T-helper 17 cell (primary cell): ENCODE data around the gene GRIN2A. TPM values are rescaled to one million over a fixed set of nuclear protein-coding genes. Genes with fewer than 3 reads are reported as not detected.

Experiments
- ATAC-seq: fragments of 150-1000 bp; cut with Tn5 transposase; 2 replicates; pipeline ENCODE4 v1.10.0; 2021; ENCODE audit warnings: mild to moderate bottlenecking, moderate library complexity
- DNase-seq, 3 donors: peaks; one replicate each; pipeline versions ENCODE4 v3.0.0 to v3.0.0-alpha.2; 2020 to 2021
- H3K9me3 ChIP-seq: one replicate; pipeline ENCODE4 v1.7.0; 2013; ENCODE audit warnings: low read length, mild to moderate bottlenecking; ENCODE audit not compliant: control insufficient read depth, poor library complexity, severe bottlenecking
- H3K27ac Mint-ChIP-seq: one replicate; pipeline ENCODE4 v1.8.0; 2022; ENCODE audit warnings: mild to moderate bottlenecking, moderate library complexity, mixed read lengths
- H3K27me3 Mint-ChIP-seq: one replicate; pipeline ENCODE4 v1.8.0; 2022; ENCODE audit warnings: mixed read lengths
- H3K36me3 Mint-ChIP-seq: one replicate; pipeline ENCODE4 v1.8.0; 2022; ENCODE audit warnings: low read depth, mixed read lengths
- H3K4me1 Mint-ChIP-seq: one replicate; pipeline ENCODE4 v1.8.0; 2022; ENCODE audit warnings: mild to moderate bottlenecking, mixed read lengths
- H3K4me3 Mint-ChIP-seq: one replicate; pipeline ENCODE4 v1.8.0; 2022; ENCODE audit warnings: mild to moderate bottlenecking, moderate library complexity, mixed read lengths
- total RNA-seq, 4 donors: library from RNA in 2 of 4; stranded (reverse) in 2 of 4; gene quantifications; one replicate each; pipeline ENCODE4 v1.2.3 and lab custom pipeline; 2022 to 2026

The GRIN2A gene
- total RNA-seq, 2 donors from 2014 or later, result not detected

DNA sequence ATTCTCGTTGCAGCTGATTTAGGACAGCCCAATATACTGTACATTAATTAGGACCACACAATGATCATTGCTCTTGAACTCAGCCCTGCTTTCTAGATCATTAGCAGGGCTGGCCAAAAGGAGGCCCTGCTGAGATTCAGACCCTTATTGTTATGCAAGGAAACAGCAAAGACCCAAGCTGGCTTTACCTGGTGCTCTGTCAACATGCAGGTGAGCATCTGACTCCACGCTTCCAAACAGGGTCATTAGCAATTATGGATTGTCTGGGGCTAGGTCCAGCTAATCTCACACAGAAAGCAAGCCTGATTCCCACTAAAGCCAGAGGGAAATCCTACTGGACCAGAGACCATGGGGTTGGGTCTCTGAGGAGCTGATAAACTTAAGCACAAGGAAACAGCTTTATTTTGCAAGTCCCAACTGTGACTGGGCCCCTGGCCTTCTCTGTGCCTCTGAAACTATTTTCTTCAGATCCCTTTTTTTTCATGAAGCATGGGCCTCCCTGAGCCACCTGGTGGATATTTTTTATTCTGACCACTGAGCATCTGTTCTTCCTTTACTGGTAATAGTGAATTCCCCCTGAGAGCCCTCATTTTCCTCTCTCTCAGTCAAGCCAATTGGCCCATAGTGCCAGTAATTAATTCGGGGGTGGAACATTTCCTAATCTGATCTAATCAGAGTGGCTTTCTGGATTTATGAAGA, 236.1 kb downstream of the GRIN2A start:
- DNase-seq, result no peak
- no peaks in the 10 kb centered on the region for H3K27me3 Mint-ChIP-seq
- H3K4me3 Mint-ChIP-seq, result no peak overlapping the region
- H3K4me1 Mint-ChIP-seq, result no peaks in the 10 kb centered on the region
- H3K9me3 ChIP-seq, result no peaks in the 10 kb centered on the region
- H3K36me3 Mint-ChIP-seq, result no peaks in the 10 kb centered on the region
- no peak overlapping the region for H3K27ac Mint-ChIP-seq
- ATAC-seq, result no peak

DNA sequence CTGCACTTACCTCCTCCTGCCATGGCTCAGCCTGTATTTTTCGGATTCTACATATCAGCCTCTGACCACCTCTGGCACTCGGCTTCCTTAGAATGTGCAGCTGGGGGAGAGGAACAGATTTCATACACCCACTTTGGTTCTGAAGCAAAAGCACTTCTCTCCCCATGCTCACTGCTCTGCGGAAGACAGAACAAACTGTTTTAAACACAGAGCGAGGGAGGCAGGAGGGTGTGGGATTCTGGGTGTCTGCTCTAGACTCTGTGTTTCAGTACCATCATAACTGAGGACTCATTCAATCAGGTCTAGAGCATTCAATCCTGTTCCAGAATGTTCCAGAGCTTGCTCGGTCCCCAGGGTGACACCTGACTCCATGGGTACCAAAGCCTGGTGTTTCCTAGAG, 239.1 kb downstream of the GRIN2A start:
- no peak overlapping the region for H3K4me3 Mint-ChIP-seq
- H3K36me3 Mint-ChIP-seq, result no peaks in the 10 kb centered on the region
- H3K4me1 Mint-ChIP-seq, result no peaks in the 10 kb centered on the region
- no peak overlapping the region for H3K27ac Mint-ChIP-seq
- DNase-seq, result no peak
- H3K27me3 Mint-ChIP-seq, result no peaks in the 10 kb centered on the region
- H3K9me3 ChIP-seq, result no peaks in the 10 kb centered on the region
- no peak for ATAC-seq

DNA sequence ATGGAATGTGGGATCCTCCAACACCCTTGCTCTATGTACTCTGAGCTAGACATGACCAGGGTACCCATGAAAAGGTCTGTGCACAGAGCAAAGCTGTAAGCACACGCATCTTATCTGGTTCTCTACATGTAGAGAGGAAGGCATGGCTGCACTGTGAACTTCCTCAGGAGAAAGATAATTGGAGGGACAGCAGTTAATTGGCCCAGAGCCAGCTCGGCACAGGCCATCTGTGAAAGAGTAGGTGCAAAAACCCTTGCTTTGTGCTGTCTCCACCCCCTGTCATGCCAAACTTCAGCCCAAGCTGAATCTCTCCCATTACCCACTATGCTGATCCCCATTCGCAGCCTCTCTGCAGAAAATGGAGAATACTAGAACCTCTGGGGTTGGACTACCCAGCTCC, 241.0 kb downstream of the GRIN2A start:
- ATAC-seq (no peak), DNase-seq (no peak)
- H3K9me3 ChIP-seq, result no peaks in the 10 kb centered on the region
- Mint-ChIP-seq H3K27ac (no peak overlapping the region), H3K27me3 (no peaks in the 10 kb centered on the region), H3K4me3 (no peak overlapping the region), H3K4me1 (no peaks in the 10 kb centered on the region), H3K36me3 (no peaks in the 10 kb centered on the region)

DNA sequence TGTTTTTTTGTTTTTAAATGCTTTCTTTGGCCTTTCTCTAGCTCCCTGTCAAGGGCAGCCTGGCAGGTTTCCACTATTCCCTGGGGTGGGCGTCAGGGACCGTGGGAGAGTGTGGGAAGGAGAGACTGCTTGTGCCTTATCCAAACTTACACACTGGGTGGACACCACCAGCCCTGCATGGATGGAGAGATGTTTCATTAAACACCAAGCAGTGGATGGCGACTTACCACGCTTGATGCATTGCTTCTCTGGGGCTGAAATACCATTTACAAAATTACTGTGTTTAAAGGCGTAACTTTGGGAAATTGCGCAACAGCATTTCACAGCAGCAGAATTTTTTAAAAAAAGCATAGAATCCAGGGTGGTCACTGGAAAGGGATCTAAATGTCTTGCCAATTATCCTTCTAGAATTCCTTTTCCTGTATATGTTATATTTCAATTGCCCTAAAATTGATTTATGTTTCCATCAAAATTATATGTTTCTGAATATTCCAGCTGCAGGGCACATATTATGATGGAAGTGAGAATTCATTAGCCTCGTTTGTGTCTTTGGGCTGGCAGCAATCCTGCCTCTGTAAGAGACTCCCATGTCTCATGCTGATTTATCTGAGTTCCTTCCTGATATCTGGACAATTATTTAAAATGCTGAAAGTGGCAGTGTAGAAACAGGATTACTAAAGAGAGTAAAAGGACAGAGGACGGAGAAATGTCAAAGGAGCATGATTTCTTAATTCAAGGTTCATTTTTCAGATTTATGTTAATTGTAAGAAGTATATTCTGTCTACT, 247.3 kb downstream of the GRIN2A start:
- no peak overlapping the region for H3K27ac Mint-ChIP-seq
- DNase-seq (no peak), ATAC-seq (no peak)
- H3K27me3 Mint-ChIP-seq, result no peaks in the 10 kb centered on the region
- H3K4me1 Mint-ChIP-seq, result no peaks in the 10 kb centered on the region
- no peaks in the 10 kb centered on the region for H3K9me3 ChIP-seq
- no peaks in the 10 kb centered on the region for H3K36me3 Mint-ChIP-seq
- no peak overlapping the region for H3K4me3 Mint-ChIP-seq

DNA sequence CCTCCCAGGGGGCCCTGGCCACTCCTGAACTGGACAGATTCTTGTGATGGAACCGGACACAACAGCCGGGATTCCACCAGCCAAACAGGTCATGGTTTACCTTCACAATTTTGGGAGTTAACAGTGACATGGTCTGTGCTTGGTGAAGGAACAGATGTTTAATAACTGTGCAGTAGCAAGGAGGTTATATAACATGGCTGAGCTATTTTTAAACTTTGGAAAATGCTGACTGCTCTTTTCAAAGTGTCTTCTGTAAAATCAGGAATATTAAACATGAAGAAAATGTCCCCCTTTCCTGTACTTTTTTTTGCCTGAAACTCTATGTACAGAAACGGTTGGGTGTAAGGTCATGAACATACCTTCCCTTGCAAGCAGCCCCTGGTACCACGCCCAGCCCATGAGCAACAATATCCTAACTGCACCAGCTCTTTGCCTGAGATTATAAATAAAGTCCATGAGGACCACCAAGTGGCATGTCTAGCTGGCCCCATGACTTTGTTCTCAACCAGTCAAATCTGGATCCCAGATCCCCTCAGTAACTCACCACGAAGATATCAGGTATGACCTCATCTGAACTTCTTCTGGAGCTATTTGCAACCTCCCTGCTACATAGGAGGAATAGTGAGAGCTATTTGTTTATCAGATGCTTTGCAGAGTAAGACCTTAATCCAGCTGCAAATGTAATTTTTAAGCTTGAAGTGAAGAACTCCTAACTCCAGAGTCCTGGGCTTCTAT, 249.1 kb downstream of the GRIN2A start:
- DNase-seq (no peak), ATAC-seq (no peak)
- no peaks in the 10 kb centered on the region for H3K27me3 Mint-ChIP-seq
- no peaks in the 10 kb centered on the region for H3K9me3 ChIP-seq
- no peaks in the 10 kb centered on the region for H3K36me3 Mint-ChIP-seq
- no peak overlapping the region for H3K4me3 Mint-ChIP-seq
- H3K27ac Mint-ChIP-seq, result no peak overlapping the region
- no peaks in the 10 kb centered on the region for H3K4me1 Mint-ChIP-seq

DNA sequence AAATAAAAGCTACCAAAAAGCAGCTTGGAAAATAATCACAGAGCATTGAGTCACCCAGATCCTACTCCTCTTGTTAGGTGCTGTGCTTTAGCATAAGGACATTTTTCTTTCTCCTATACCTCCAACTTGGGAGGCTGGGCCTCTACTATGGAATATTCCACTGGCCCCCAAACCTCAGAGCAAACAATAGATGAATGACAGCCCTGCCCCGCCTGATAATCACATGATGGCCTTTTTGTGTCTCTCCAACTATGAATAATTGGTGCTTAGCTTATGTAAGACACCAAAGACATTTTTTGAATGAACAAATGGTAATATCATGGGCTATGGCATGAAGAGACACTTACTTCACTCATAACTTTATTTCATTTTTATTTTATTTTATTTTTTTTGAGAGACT, 250.2 kb downstream of the GRIN2A start:
- H3K4me1 Mint-ChIP-seq, result no peaks in the 10 kb centered on the region
- no peaks in the 10 kb centered on the region for H3K27me3 Mint-ChIP-seq
- DNase-seq (no peak), ATAC-seq (no peak)
- H3K9me3 ChIP-seq, result no peaks in the 10 kb centered on the region
- no peak overlapping the region for H3K4me3 Mint-ChIP-seq
- no peaks in the 10 kb centered on the region for H3K36me3 Mint-ChIP-seq
- no peak overlapping the region for H3K27ac Mint-ChIP-seq

DNA sequence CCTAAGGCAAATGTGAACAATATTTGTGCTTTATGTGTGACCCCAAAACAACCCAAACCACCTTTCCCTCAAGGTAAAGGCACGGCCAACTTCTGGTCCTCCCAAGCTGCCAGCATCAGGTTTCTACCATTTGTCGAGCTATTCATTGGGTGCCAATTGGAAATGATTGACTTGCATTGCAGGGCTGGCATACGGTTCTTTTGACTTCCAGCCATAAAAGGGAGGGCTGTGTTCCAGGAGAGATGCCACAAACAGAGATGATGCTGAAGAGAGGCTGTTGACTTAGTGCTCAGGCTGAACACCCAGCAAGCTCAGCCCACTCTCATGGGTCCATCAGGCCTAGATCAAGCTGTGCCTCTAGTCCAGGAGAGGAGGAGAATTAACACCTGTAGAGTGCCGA, 252.4 kb downstream of the GRIN2A start:
- H3K4me3 Mint-ChIP-seq, result no peak overlapping the region
- no peaks in the 10 kb centered on the region for H3K36me3 Mint-ChIP-seq
- ATAC-seq, result no peak
- H3K9me3 ChIP-seq, result no peaks in the 10 kb centered on the region
- H3K4me1 Mint-ChIP-seq, result no peaks in the 10 kb centered on the region
- H3K27ac Mint-ChIP-seq, result no peak overlapping the region
- no peak for DNase-seq
- no peaks in the 10 kb centered on the region for H3K27me3 Mint-ChIP-seq

DNA sequence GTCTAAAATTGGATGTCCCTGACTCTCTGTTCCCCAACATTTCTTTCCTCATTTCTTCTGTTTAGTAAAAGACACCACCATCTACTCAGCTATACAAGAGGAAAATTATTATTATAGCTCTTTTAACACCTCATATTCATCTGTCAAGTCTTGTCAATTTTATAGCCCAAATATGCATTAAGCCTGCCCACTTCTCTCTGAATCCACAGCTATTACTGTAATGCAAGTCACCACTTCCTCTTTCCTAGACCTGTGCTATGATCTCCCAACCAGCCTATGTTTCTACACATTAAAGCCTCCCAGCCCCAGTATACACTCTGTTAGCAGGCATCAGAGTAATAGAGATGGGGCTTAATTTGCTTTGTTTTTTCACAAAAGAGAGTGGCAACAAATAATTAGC, 252.9 kb downstream of the GRIN2A start:
- H3K4me1 Mint-ChIP-seq, result no peaks in the 10 kb centered on the region
- no peak overlapping the region for H3K4me3 Mint-ChIP-seq
- no peaks in the 10 kb centered on the region for H3K27me3 Mint-ChIP-seq

DNA sequence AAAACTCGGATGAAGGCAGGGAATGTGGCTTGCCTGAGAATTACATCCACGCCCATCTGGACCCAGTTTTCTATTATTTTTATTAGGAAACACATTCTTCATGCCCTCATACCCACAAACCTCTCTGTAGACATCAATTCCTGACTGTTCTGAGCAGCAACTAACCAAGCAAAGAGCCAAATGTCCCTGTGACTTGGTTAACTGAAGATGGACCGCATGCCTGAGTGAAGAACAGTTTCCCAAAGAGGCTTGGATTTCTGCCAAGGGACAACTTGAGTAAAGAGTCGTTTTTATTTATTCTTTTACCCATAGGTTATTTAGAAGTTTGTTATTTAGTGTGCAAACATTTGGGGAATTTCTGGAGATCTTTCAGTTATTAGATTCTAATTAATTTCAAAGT, 259.8 kb downstream of the GRIN2A start:
- Mint-ChIP-seq H3K36me3 (no peaks in the 10 kb centered on the region), H3K4me1 (no peaks in the 10 kb centered on the region), H3K27me3 (no peaks in the 10 kb centered on the region)

More for the DNA sequence above, 252.9 kb downstream of the GRIN2A start:
- ATAC-seq (no peak), DNase-seq (no peak)
- H3K36me3 Mint-ChIP-seq, result no peaks in the 10 kb centered on the region
- no peak overlapping the region for H3K27ac Mint-ChIP-seq
- H3K9me3 ChIP-seq, result no peaks in the 10 kb centered on the region

DNA sequence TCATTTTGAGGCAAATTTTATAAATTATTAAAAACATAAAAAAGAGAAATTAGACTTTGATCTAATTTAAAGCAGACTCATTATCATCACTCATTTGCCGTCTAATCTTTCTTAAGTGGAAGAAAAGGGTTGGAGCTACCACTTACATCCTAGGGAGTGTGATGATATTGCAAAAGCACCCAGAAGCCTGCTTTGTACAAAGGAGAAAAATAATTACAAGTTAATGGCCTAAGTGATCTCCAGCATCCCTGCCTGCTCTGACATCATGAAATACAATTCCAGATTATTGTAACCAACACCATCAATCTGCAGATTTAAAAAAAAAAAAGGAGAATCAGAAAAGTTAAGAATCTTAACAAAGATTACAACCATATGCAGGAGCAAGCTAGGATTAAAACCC, 260.2 kb downstream of the GRIN2A start:
- H3K4me3 Mint-ChIP-seq, result no peak overlapping the region
- no peak overlapping the region for H3K27ac Mint-ChIP-seq
- peaks cover 4% of the 10 kb centered on the region for H3K27me3 Mint-ChIP-seq
- ATAC-seq (no peak), DNase-seq (no peak)
- H3K36me3 Mint-ChIP-seq, result no peaks in the 10 kb centered on the region
- H3K4me1 Mint-ChIP-seq, result no peaks in the 10 kb centered on the region
- no peaks in the 10 kb centered on the region for H3K9me3 ChIP-seq

More for the DNA sequence above, 259.8 kb downstream of the GRIN2A start:
- DNase-seq (no peak), ATAC-seq (no peak)
- Mint-ChIP-seq H3K27ac (no peak overlapping the region), H3K4me3 (no peak overlapping the region)
- no peaks in the 10 kb centered on the region for H3K9me3 ChIP-seq

DNA sequence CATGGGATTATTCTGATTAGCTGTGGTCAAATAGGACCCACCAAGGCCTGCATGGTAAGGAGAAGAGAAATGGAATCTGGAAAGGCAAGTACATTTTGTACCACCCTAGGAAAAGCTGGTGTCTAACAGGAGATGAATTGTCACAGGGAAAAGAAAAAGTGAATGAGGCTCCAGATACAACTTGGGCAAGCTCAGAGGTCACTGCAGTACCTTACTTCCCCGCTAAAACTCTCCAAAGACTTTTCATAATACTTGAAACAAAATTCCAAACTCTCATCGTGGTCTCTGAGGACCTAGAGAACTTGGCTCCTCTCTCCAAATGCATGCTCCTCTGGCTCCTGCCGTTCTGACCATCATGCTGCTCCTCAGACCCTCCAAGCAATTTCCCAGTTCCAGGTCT, 262.8 kb downstream of the GRIN2A start:
- no peak for ATAC-seq
- no peak overlapping the region for H3K4me3 Mint-ChIP-seq
- peaks cover 5% of the 10 kb centered on the region for H3K27me3 Mint-ChIP-seq
- no peaks in the 10 kb centered on the region for H3K9me3 ChIP-seq
- H3K4me1 Mint-ChIP-seq, result no peaks in the 10 kb centered on the region
- no peaks in the 10 kb centered on the region for H3K36me3 Mint-ChIP-seq
- H3K27ac Mint-ChIP-seq, result no peak overlapping the region
- DNase-seq, result no peak

DNA sequence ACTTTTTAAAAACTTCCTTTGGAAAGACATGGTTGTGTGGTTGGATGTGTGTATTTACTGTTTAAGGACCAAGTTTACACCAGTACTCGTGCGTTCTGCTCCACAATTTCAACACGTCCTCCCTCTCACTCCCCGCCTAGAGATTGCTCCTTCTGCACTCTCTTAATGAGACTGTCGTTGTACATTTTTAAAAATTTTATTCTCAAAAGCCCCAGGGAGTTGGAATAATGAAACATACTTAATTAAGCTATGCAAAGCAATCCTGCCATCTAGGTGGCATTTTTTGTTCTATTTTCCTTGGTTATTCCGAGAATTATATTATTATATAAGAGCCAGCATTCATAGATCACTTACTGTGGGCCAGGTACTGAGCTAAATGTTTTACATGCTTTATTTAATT, 264.5 kb downstream of the GRIN2A start:
- DNase-seq (no peak), ATAC-seq (no peak)
- Mint-ChIP-seq H3K4me1 (no peaks in the 10 kb centered on the region), H3K27me3 (peaks cover 5% of the 10 kb centered on the region), H3K4me3 (no peak overlapping the region), H3K27ac (no peak overlapping the region), H3K36me3 (no peaks in the 10 kb centered on the region)
- H3K9me3 ChIP-seq, result no peaks in the 10 kb centered on the region

DNA sequence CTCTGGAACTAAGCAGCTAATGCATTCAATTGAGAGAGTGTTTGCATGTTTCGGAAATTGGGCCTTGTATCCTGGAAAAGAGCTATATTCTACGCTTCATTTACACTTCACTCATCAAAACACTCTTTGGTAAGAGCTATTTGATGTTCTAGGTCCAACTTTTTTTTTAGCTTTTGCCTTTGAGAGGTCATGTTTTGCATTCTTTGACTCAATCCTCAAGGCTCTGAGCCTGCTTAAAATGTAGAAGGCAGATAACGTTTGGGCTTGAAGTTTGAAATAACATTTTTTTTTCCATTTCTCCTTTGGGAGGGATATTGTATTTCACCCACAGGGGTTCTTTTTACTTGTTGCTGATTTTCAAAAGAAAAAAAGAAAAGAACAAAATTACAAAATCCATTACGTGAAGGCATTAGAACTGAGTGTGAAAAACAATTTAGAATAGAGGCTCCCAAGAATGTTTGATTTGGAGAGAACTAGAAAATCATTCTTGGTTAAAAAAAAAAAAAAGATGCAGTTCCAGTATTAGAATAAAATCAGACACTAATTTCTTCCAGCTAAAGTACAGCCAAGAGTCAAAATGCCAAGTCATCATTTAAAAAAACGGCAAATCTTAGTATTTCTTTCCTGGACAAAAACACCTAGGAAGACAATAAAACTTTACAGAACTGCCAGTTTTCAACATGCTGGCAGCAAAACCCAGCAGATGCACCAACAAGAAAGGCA, 268.5 kb downstream of the GRIN2A start:
- ATAC-seq (no peak), DNase-seq (no peak)
- Mint-ChIP-seq H3K27ac (no peak overlapping the region), H3K4me3 (no peak overlapping the region), H3K4me1 (no peaks in the 10 kb centered on the region), H3K36me3 (no peaks in the 10 kb centered on the region), H3K27me3 (peaks cover 5% of the 10 kb centered on the region)
- H3K9me3 ChIP-seq, result no peaks in the 10 kb centered on the region
